Measurements from ENCODE around the gene ROPN1L.

Gene ROPN1L

GRCh38 chr5:10461041-10461440 is 19.4 kb downstream of the ROPN1L start:
- H3K4me1 Mint-ChIP-seq, result no peaks in the 10 kb centered on the region
- H3K27ac Mint-ChIP-seq, result no peak overlapping the region
- H3K36me3 Mint-ChIP-seq, result peaks cover 5% of the 10 kb centered on the region
- no peak overlapping the region for H3K4me3 Mint-ChIP-seq
- no peaks in the 10 kb centered on the region for H3K27me3 Mint-ChIP-seq
- H3K9me3 Mint-ChIP-seq, result no peaks in the 10 kb centered on the region

- Mint-ChIP-seq H3K4me3 (no peak overlapping the region), H3K27me3 (no peaks in the 10 kb centered on the region), H3K36me3 (peaks cover 5% of the 10 kb centered on the region), H3K4me1 (no peaks in the 10 kb centered on the region), H3K9me3 (no peaks in the 10 kb centered on the region), H3K27ac (no peak overlapping the region)
Measured at GRCh38 chr5:10461904-10462555, 20.4 kb downstream of the ROPN1L start.

GRCh38 chr5:10463566-10463965 is 21.9 kb downstream of the ROPN1L start:
- H3K4me3 Mint-ChIP-seq, result no peak overlapping the region
- H3K27ac Mint-ChIP-seq, result no peak overlapping the region
- H3K9me3 Mint-ChIP-seq, result no peaks in the 10 kb centered on the region
- H3K4me1 Mint-ChIP-seq, result no peaks in the 10 kb centered on the region
- H3K36me3 Mint-ChIP-seq, result peaks cover 5% of the 10 kb centered on the region
- H3K27me3 Mint-ChIP-seq, result no peaks in the 10 kb centered on the region

GRCh38 chr5:10464173-10464572 is 22.5 kb downstream of the ROPN1L start:
- Mint-ChIP-seq H3K27me3 (no peaks in the 10 kb centered on the region), H3K4me1 (no peaks in the 10 kb centered on the region), H3K4me3 (no peak overlapping the region), H3K27ac (no peak overlapping the region), H3K36me3 (peaks cover 5% of the 10 kb centered on the region), H3K9me3 (no peaks in the 10 kb centered on the region)

- Mint-ChIP-seq H3K27ac (no peak overlapping the region), H3K27me3 (no peaks in the 10 kb centered on the region), H3K36me3 (peaks cover 5% of the 10 kb centered on the region), H3K4me3 (no peak overlapping the region), H3K4me1 (no peaks in the 10 kb centered on the region), H3K9me3 (no peaks in the 10 kb centered on the region)
Measured at GRCh38 chr5:10465726-10466125, 24.0 kb downstream of the ROPN1L start.

GRCh38 chr5:10466446-10467073 is 24.9 kb downstream of the ROPN1L start:
- Mint-ChIP-seq H3K27ac (no peak overlapping the region), H3K4me3 (no peak overlapping the region), H3K27me3 (no peaks in the 10 kb centered on the region), H3K36me3 (peaks cover 5% of the 10 kb centered on the region), H3K9me3 (no peaks in the 10 kb centered on the region), H3K4me1 (no peaks in the 10 kb centered on the region)

- no peaks in the 10 kb centered on the region for H3K27me3 Mint-ChIP-seq
- H3K36me3 Mint-ChIP-seq, result peaks cover 5% of the 10 kb centered on the region
- H3K4me3 Mint-ChIP-seq, result no peak overlapping the region
- no peaks in the 10 kb centered on the region for H3K9me3 Mint-ChIP-seq
- H3K27ac Mint-ChIP-seq, result no peak overlapping the region
- H3K4me1 Mint-ChIP-seq, result no peaks in the 10 kb centered on the region
Measured at GRCh38 chr5:10467281-10468198, 25.9 kb downstream of the ROPN1L start.

- peaks cover 2% of the 10 kb centered on the region for H3K27me3 Mint-ChIP-seq
Measured at GRCh38 chr5:10468256-10468655, 26.6 kb downstream of the ROPN1L start.

GRCh38 chr5:10469253-10470050 is 27.8 kb downstream of the ROPN1L start:
- Mint-ChIP-seq H3K27me3 (peaks cover 2% of the 10 kb centered on the region), H3K4me1 (no peaks in the 10 kb centered on the region), H3K9me3 (peaks cover 2% of the 10 kb centered on the region), H3K36me3 (peaks cover under 1% of the 10 kb centered on the region), H3K27ac (no peak overlapping the region), H3K4me3 (no peak overlapping the region)

More at GRCh38 chr5:10468256-10468655, 26.6 kb downstream of the ROPN1L start:
- Mint-ChIP-seq H3K36me3 (peaks cover 5% of the 10 kb centered on the region), H3K9me3 (no peaks in the 10 kb centered on the region), H3K4me3 (no peak overlapping the region), H3K27ac (no peak overlapping the region), H3K4me1 (no peaks in the 10 kb centered on the region)

- Mint-ChIP-seq H3K27ac (no peak overlapping the region), H3K36me3 (peaks cover 2% of the 10 kb centered on the region), H3K4me3 (no peak overlapping the region), H3K27me3 (peaks cover 2% of the 10 kb centered on the region), H3K4me1 (no peaks in the 10 kb centered on the region), H3K9me3 (peaks cover 10% of the 10 kb centered on the region)
Measured at GRCh38 chr5:10470669-10471068, 29.0 kb downstream of the ROPN1L start.

- Mint-ChIP-seq H3K4me1 (no peaks in the 10 kb centered on the region), H3K27ac (no peak overlapping the region), H3K4me3 (no peak overlapping the region), H3K36me3 (peaks cover 2% of the 10 kb centered on the region), H3K9me3 (peaks cover 10% of the 10 kb centered on the region), H3K27me3 (peaks cover 2% of the 10 kb centered on the region)
Measured at GRCh38 chr5:10471677-10472076, 30.0 kb downstream of the ROPN1L start.

- Mint-ChIP-seq H3K9me3 (peaks cover 10% of the 10 kb centered on the region), H3K27ac (no peak overlapping the region), H3K27me3 (peaks cover 2% of the 10 kb centered on the region), H3K36me3 (peaks cover 2% of the 10 kb centered on the region), H3K4me1 (no peaks in the 10 kb centered on the region), H3K4me3 (no peak overlapping the region)
Measured at GRCh38 chr5:10474521-10475075, 32.9 kb downstream of the ROPN1L start.

GRCh38 chr5:10475931-10476676 is 34.4 kb downstream of the ROPN1L start:
- peaks cover 2% of the 10 kb centered on the region for H3K27me3 Mint-ChIP-seq
- peaks cover 2% of the 10 kb centered on the region for H3K36me3 Mint-ChIP-seq
- H3K4me3 Mint-ChIP-seq, result no peak overlapping the region
- H3K9me3 Mint-ChIP-seq, result peaks cover 10% of the 10 kb centered on the region
- H3K27ac Mint-ChIP-seq, result no peak overlapping the region
- H3K4me1 Mint-ChIP-seq, result no peaks in the 10 kb centered on the region

- Mint-ChIP-seq H3K27ac (no peak overlapping the region), H3K4me1 (no peaks in the 10 kb centered on the region), H3K27me3 (peaks cover 2% of the 10 kb centered on the region), H3K9me3 (peaks cover 10% of the 10 kb centered on the region), H3K36me3 (peaks cover 2% of the 10 kb centered on the region), H3K4me3 (no peak overlapping the region)
Measured at GRCh38 chr5:10476878-10477277, 35.2 kb downstream of the ROPN1L start.

Measured in activated naive CD4-positive, alpha-beta T cell treated with anti-CD3 and anti-CD28 coated beads, Interleukin-2, amount 50 U/mL, for 24 hours (primary cell).